Peyer's patch (tissue), 4 donors: ENCODE data around the gene HLA-DOB. TPM values are rescaled to one million over a fixed set of nuclear protein-coding genes. Genes with fewer than 3 reads are reported as not detected.

Experiments used
- DNase-seq, 3 donors: peaks; one replicate each; pipeline ENCODE4 v3.0.0-alpha.2; 2017 to 2019
- H3K27ac ChIP-seq, 4 donors: fragments of 200-600 bp; sonication (generic); one replicate each; pipeline ENCODE4 v1.5.1; 2016 to 2019
- H3K27me3 ChIP-seq, 2 donors: fragments of 200-600 bp; sonication (generic); one replicate each; pipeline ENCODE4 v1.5.1; 2019
- H3K36me3 ChIP-seq, 3 donors: fragments of 200-600 bp; sonication (generic); one replicate each; pipeline ENCODE4 v1.5.1; 2016 to 2019
- H3K4me1 ChIP-seq, 4 donors: fragments of 200-600 bp; sonication (generic); one replicate each; pipeline ENCODE4 v1.5.1; 2016 to 2019
- H3K4me3 ChIP-seq, 4 donors: fragments of 200-600 bp; sonication (generic); 1 replicate in 3 of 4; 2 replicates in 1 of 4; pipeline ENCODE4 v1.5.1; 2016 to 2019; ENCODE audit warnings: mild to moderate bottlenecking in 1 of 4
- H3K9me3 ChIP-seq, 4 donors: fragments of 200-600 bp; sonication (generic); one replicate each; pipeline ENCODE4 v1.5.1; 2016 to 2019; ENCODE audit warnings: mild to moderate bottlenecking in 1 of 4
- CTCF ChIP-seq, 6 experiments: fragments of 450-650 bp in 4 of 6; fragments of 200-600 bp in 2 of 6; sonication (generic) in 1 of 6; IDR thresholded peaks; one replicate each; pipeline ENCODE4 v1.5.1; 2017 to 2019; ENCODE audit warnings: antibody characterized with exemption in 6 of 6, mild to moderate bottlenecking in 3 of 6, moderate library complexity in 1 of 6
- POLR2A ChIP-seq, 2 donors: fragments of 450-650 bp; IDR thresholded peaks; one replicate each; pipeline ENCODE4 v1.5.1; 2017; ENCODE audit warnings: antibody characterized with exemption in 2 of 2, mild to moderate bottlenecking in 2 of 2, moderate library complexity in 2 of 2
- total RNA-seq, 4 donors: library from RNA; depleted of rRNA; stranded (reverse); fragments of >200 nt; gene quantifications; one replicate each; pipeline ENCODE4 v1.1.0, GENCODE V29; 2016

The HLA-DOB gene
- total RNA-seq, 4 donors from 2014 or later, result 0.88 to 13.2 (median 4.2) TPM

- peaks cover 0 to 7% (median 0%) of the 10 kb centered on the region in 4 donors for H3K4me1 ChIP-seq
These were observed 2.1 kb upstream of the HLA-DOB start for GRCh38 chr6:32818867-32819266.

GRCh38 chr6:32815996-32816395 lies 806 bp downstream of the HLA-DOB start:
- Histone ChIP-seq H3K4me3 (peak overlapping the region in 2 of 4 donors; percentile 41 to 42), H3K4me1 (peaks cover 0 to 7% (median 0%) of the 10 kb centered on the region in 4 donors), H3K27ac (peak overlapping the region in 3 of 4 donors; percentile 26 to 90 (median 81)), H3K9me3 (no peaks in the 10 kb centered on the region), H3K36me3 (no peaks in the 10 kb centered on the region), H3K27me3 (no peaks in the 10 kb centered on the region)
- TF ChIP-seq POLR2A (IDR thresholded peaks at IDR 0.05), result no peak
- no peak for TF ChIP-seq CTCF (IDR thresholded peaks at IDR 0.05)
- DNase-seq, result no peak

More at GRCh38 chr6:32818867-32819266, 2.1 kb upstream of the HLA-DOB start:
- no peak overlapping the region for H3K27ac ChIP-seq
- H3K36me3 ChIP-seq, result no peaks in the 10 kb centered on the region
- TF ChIP-seq CTCF (IDR thresholded peaks at IDR 0.05), result no peak
- TF ChIP-seq POLR2A (IDR thresholded peaks at IDR 0.05), result no peak
- H3K4me3 ChIP-seq, result no peak overlapping the region
- no peaks in the 10 kb centered on the region for H3K9me3 ChIP-seq
- H3K27me3 ChIP-seq, result no peaks in the 10 kb centered on the region
- no peak for DNase-seq

GRCh38 chr6:32815115-32815514 lies 1.7 kb downstream of the HLA-DOB start:
- Histone ChIP-seq H3K36me3 (no peaks in the 10 kb centered on the region), H3K9me3 (no peaks in the 10 kb centered on the region), H3K27ac (peak overlapping the region in 2 of 4 donors; percentile 81 to 90), H3K4me3 (peak overlapping the region in 2 of 4 donors; percentile 3 to 41), H3K4me1 (peaks cover 0 to 7% (median 0%) of the 10 kb centered on the region in 4 donors), H3K27me3 (no peaks in the 10 kb centered on the region)
- no peak for DNase-seq
- TF ChIP-seq POLR2A (IDR thresholded peaks at IDR 0.05), result no peak
- TF ChIP-seq CTCF (IDR thresholded peaks at IDR 0.05), result no peak

GRCh38 chr6:32814145-32814544 lies 2.7 kb downstream of the HLA-DOB start:
- no peaks in the 10 kb centered on the region for H3K9me3 ChIP-seq
- no peaks in the 10 kb centered on the region for H3K36me3 ChIP-seq
- H3K4me1 ChIP-seq, result peaks cover 0 to 7% (median 0%) of the 10 kb centered on the region in 4 donors
- peak overlapping the region in 1 of 4 donors; percentile 81 for H3K27ac ChIP-seq
- H3K27me3 ChIP-seq, result no peaks in the 10 kb centered on the region
- no peak for TF ChIP-seq POLR2A (IDR thresholded peaks at IDR 0.05)
- TF ChIP-seq CTCF (IDR thresholded peaks at IDR 0.05), result no peak
- no peak overlapping the region for H3K4me3 ChIP-seq
- DNase-seq, result no peak

GRCh38 chr6:32809171-32809570 lies 7.6 kb downstream of the HLA-DOB start:
- Histone ChIP-seq H3K4me3 (no peak overlapping the region), H3K27me3 (no peaks in the 10 kb centered on the region), H3K36me3 (no peaks in the 10 kb centered on the region), H3K9me3 (no peaks in the 10 kb centered on the region), H3K4me1 (no peaks in the 10 kb centered on the region), H3K27ac (no peak overlapping the region)
- DNase-seq, result no peak
- TF ChIP-seq CTCF (IDR thresholded peaks at IDR 0.05), result no peak
- TF ChIP-seq POLR2A (IDR thresholded peaks at IDR 0.05), result no peak
